Fibroblast of villous mesenchyme (primary cell): ENCODE data around the gene ELP4. TPM values are rescaled to one million over a fixed set of nuclear protein-coding genes. Genes with fewer than 3 reads are reported as not detected.
A peak's percentile ranks its signal among the peaks of the same experiment; 100 is the strongest.

ENCODE experiments used
- DNase-seq: peaks from one replicate; pipeline ENCODE4 v3.0.0-alpha.2; 2010; ENCODE audit warnings: low read depth
- H3K4me3 ChIP-seq: 2 replicates; pipeline ENCODE4 v1.5.1; 2011; ENCODE audit warnings: low read depth, mild to moderate bottlenecking, low read length
- total RNA-seq: library from RNA; depleted of rRNA; stranded (reverse); fragments of >200 nt; gene quantifications from 2 replicates; pipeline ENCODE4 v1.2.3, GENCODE V29; 2012
- TF ChIP-seq, protein P1 (sequence below): IDR thresholded peaks from 2 replicates; pipeline ENCODE4 v1.5.1; 2012; ENCODE audit warnings: low read depth, mild to moderate bottlenecking, low read length; ENCODE audit not compliant: insufficient read depth

ELP4 gene
- total RNA-seq, 1 donor = 19.0 TPM

GRCh38 chr11:31797190-31798056 is 287.9 kb downstream of the ELP4 start:
- DNase-seq = no peak
- TF ChIP-seq, protein P1, sequence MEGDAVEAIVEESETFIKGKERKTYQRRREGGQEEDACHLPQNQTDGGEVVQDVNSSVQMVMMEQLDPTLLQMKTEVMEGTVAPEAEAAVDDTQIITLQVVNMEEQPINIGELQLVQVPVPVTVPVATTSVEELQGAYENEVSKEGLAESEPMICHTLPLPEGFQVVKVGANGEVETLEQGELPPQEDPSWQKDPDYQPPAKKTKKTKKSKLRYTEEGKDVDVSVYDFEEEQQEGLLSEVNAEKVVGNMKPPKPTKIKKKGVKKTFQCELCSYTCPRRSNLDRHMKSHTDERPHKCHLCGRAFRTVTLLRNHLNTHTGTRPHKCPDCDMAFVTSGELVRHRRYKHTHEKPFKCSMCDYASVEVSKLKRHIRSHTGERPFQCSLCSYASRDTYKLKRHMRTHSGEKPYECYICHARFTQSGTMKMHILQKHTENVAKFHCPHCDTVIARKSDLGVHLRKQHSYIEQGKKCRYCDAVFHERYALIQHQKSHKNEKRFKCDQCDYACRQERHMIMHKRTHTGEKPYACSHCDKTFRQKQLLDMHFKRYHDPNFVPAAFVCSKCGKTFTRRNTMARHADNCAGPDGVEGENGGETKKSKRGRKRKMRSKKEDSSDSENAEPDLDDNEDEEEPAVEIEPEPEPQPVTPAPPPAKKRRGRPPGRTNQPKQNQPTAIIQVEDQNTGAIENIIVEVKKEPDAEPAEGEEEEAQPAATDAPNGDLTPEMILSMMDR = no peak
- H3K4me3 ChIP-seq = no peak overlapping the region

- TF ChIP-seq, protein P1 = no peak
- H3K4me3 ChIP-seq = no peak overlapping the region
- no peak for DNase-seq
Observed at GRCh38 chr11:31798057-31798553, 288.5 kb downstream of the ELP4 start.

- DNase-seq = no peak
- TF ChIP-seq, protein P1 = peak; percentile 28
- H3K4me3 ChIP-seq = no peak overlapping the region
Observed at GRCh38 chr11:31798554-31799434, 289.2 kb downstream of the ELP4 start.

DNA sequence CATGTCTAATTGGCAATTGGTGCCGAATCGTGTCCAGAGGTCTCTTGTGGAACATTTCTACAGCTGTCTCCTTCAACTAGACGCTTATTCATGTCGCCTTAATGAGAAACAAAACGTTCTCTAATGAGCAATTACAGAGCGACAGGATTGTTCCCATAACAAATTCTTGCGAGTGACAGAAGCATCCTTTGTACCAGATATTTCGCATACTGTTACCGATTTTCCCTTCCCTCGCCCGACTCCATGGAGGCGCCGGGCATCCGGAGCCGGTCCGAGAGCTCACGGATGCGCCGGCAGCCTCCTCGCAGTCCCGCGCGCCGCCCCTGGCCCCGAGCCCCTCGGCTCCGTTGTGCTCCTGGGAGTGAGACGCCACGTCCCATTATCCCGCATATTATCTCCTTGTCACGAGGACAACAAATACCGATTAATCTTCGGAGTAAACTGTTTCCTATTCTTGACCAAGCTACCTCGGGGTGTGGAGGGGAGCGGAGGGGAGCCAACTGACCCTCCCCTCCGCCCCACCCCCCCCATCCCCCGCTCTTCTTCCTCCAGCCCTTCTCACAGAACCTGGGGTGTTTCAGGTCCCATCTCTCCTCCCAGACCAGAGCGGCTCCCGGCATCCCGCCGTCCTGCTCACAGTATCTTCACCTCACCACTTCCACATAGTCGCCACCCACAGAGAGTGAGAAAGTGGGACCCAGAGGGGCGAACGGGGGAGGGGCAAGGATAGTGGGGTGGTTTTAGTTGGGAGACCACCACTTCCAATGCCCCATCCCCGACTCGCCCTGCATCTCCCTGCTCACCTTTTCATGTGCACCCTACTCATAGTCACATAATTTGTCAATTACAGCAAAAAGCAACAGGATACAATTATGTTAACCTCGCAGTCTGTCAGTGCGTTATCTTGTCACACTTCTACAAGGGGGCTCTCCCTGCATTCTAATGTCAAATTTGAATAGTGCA is 290.1 kb downstream of the ELP4 start:
- no peak for DNase-seq
- H3K4me3 ChIP-seq = no peak overlapping the region
- TF ChIP-seq, protein P1 = no peak

DNA sequence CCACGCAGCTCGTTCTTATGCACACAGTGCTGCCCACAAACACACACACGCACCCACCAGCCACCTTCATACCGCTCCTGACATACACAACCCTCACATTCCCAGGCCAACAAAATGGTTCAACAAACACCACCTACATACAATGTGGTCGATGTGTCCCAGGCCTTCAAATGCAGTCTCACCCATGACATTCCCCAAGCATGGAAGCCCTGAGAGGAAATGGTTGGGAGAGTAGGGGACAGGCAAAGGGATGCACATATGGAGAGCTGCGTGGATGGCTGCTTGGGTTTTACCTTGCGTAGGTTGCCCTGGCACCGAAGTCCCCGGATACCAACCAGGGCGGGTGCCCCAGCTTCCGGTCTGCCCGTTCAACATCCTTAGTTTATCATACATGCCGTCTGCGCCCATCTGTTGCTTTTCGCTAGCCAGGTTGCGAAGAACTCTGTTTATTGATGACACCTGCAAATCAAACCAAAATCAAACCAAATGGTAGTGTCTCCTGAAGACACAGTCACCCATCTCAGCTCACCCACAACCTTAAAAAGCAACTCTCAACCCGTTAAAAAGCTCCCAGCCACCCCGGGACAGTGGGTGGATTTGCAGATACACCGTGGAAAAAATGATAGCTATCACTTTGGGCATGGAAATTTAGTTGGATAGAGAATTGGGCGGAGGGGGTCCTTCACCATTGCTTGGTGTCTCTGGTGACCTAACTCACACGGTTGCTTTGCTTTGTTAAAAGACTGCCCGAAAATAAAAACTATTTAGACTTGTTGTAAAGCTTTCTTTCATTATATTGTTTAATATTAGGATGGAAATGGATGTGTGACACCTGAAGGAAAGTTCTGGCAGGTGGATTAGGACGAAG is 291.1 kb downstream of the ELP4 start:
- TF ChIP-seq, protein P1 = no peak
- DNase-seq = no peak
- H3K4me3 ChIP-seq = no peak overlapping the region
